OCI-M2 (cell line): ENCODE results near the gene CACNA2D2.

Experiments
- DNase-seq: peaks from one replicate; lab custom pipeline; 2025; ENCODE audit not compliant: unreplicated experiment; lab: John Stamatoyannopoulos, UW

CACNA2D2 gene

DNA sequence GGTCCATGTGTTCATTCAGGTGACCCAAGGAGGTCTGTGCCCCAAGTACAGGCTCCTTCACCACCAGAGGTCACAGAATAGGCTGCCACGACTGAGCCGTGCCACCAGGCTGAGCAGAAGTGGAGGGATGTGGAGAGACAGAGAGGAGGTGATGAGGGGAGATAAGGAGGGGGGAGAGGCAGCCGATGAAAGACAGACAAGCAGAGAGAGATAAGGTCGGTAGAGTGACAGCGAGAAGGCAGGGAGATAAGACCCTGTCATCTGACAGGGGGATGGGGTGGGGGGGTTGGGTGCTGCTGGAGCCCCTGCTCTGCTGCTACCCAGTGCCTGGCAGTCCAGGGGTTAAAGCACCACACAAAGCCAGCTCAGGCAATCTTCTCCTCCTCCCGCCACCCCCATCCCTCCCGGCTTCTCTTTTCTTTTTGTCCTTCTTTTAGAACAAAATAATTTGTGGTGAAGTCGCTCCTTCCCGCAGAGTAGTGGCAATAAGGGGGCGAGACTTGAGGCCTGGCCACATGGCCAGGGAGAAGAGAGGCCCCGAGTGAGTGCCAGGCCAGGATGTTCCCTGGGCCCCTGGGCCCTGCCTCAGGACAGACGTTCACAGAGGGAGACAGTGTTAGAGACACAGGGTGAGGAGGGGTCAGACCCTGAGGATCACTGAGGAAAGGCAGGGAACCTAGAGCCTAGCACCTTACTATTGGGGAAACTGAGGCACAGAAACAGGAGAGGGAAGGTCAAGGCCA, 67.9 kb downstream of the CACNA2D2 start:
- DNase-seq, result no peak

DNA sequence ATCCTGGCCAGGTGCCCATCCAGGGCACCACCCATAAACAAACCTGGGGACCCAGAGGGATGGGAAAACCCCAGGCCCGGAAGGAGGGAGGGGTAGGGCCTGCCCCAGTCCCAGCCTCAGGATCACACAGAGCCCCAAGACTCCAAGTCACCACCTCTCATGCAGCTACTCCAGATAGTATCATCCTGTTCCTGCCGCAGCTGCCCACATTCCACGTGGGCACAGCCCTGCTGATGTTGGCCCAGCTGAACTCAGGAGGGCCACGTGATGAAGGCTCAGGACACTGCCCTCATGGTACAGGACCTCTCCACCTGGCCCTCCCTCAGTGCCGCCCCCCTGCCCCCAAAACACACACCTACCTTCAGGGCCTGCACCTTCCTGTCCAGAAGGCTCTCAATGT, 69.5 kb downstream of the CACNA2D2 start:
- no peak for DNase-seq

GRCh38 chr3:50430950-50431435, 72.4 kb downstream of the CACNA2D2 start:
- DNase-seq, result no peak

- no peak for DNase-seq
Measured at GRCh38 chr3:50430191-50430590, 73.2 kb downstream of the CACNA2D2 start.

GRCh38 chr3:50428007-50428633, 75.3 kb downstream of the CACNA2D2 start:
- DNase-seq, result no peak

DNA sequence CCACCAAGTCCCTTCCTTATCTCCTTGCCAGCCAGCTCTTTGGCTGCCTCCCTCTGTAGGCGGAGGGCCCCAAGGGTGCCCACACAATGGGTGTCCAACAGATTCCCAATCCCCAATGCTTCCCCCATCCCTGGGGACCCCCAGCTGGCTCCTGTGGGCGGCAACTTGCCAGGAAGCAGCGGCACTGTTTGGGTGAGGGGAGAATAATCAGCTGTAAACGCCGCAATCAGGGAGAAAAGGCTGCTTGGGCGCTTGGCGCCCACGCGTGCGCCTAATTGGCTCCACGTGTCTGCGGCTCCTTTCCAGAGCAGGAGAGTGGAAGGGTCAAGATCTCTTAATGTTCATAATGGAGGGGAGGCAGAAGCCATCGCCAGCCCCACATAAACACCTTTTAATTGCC, 76.2 kb downstream of the CACNA2D2 start:
- no peak for DNase-seq

DNA sequence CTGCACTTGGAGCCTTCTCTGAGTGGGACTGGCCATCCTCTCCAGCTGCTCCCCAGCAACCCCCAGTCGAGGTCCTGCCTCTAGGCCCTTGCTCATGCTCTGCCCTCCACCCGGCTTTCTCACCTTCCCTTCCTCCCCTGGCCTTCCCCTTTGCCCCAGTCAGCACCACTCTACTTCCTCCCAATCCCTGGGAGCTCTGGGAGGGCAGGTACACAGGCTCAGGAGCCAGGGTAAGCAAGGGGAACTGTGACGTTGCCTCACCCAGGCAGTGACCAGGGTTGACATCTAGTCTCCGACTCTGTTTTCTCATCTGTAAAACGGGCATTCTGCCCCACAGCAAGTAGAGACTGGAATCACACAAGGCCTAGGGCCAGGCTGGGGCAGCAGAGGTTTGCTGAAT, 77.5 kb downstream of the CACNA2D2 start:
- no peak for DNase-seq

DNA sequence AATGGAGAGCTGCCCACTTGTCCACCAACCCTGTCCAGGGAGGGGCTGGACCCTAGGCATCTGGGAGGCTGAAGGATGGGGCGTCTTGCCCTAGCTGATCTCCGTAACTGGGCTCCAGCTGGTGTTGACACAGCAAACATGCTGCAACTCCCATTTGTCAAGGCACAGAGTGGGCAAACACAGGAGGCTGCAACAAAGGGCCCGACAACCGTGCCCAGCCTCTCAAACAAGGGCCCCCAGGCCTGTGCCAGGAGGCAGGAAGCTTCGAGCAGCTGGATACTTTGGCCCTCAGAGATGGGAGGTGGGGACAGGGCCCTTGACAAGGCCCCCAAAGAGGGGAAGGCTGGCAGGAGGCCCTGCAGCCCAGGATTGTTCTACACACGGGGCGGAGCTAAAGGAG, 79.9 kb downstream of the CACNA2D2 start:
- no peak for DNase-seq

- DNase-seq, result no peak
Measured at GRCh38 chr3:50422153-50422552, 81.3 kb downstream of the CACNA2D2 start.

DNA sequence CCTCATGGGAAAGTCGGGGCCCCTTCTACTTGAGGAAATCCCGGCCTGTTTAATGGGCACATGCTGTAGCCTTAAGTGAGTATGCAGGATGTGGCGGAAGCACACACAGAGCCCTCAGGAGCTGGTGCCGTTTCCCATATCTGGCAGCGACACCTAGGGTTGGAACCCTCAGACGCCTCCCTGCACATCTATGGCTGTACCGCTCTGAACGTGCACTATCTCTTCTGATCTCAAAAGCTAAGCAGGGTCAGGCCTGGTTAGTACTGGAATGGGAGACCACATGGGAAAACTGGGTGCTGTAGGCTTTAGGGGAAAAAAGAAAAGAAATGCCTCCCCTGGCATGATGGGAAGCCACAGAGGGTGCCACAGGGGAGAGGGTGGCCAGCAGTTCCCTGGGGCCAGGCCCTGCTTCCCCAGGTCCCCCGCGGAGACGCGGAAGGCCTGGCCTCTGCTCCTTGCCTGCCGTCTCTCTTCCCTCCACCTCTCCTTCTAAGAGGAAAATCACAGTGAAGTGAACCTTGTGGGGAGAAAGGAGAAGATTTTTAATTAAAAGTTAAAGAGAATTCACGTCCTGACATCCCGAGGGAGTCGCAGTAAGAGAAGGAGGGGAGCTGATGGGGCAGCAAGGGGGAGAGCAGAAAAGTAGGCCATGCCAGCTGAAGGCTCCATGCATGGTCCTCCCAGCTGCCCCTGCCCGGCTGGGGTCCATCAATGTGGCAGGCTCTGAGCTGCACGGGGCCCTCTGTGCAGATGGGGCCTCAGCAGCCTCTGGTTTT, 83.7 kb downstream of the CACNA2D2 start:
- no peak for DNase-seq

DNA sequence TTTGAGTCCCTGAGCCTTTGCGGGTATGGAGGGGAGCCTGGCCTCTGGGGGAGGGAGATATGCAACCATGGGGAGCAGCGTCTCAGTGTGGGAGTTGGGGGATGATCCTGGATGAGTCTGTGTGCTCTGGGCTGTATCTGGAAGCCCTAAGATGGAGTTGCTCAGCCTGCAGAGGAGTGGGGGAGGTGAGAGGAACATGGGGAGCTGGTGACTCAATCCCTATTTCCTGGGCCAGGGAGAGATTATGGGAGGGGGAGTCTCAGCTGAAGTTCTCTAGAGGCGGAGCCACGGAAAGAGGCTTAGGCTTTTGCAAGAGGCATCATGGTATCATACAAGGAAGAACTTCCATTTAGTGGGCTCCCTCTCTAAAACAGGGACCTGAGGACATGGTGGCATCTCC, 84.6 kb downstream of the CACNA2D2 start:
- no peak for DNase-seq

DNA sequence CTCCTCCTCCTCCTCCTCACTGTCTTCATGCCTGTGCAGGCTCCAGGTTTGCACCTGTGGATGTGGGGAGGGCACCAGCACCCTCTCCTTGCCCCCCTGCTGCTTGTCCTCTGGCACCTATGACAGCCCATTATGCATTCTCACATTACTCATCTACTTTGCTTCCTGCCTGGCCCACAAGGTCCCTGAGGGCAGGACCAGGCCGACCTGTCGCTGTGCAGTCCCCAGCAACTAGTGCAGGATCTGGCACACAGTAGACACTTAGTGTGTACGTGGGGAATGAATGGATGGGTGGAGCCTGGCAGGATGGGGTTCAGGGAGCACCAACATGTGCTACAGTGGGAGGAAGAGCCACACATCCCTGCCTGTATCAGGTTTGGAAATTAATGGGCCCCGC, 85.8 kb downstream of the CACNA2D2 start:
- DNase-seq, result no peak

- no peak for DNase-seq
Measured at GRCh38 chr3:50416736-50417636, 86.4 kb downstream of the CACNA2D2 start.

- no peak for DNase-seq
Measured at GRCh38 chr3:50415816-50416215, 87.6 kb downstream of the CACNA2D2 start.

DNA sequence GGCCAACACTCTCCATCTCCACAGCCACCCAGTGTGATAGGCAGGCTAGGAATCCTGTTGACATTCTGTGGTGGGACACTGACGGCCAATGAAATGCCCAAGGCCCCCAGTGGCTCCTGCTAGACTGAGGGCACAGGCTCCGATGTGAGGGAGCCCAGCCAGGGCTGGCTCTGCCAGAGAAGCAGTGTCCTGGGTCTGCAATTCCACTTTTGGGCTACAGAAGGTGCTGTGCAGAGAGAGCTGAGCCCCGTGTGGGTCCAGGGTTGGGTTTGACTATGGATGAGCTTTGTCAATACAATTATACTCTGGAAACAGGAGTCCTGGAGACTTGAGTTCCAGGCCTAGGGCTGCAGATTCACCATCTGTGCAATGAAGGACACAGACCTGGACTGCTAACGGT, 88.4 kb downstream of the CACNA2D2 start:
- DNase-seq, result no peak

DNA sequence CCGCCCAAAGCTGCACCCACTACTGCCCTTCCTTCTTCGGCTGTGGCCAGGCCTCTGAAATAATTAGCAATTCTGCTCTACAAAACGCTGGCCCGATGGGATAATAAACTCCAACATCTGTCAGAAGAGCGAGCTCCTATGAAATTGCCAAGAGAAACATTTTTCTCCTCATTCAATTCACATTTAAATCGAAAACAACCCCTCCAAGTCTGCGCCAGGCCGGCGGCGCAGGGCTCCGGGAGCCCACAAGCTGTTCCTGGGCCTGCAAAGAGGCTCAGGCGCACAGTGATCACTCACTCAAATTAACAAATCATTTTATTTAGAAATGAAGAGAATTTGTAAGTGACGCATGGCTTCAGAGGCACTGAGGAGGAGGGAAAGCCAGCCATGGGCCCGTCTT, 88.8 kb downstream of the CACNA2D2 start:
- DNase-seq, result no peak

GRCh38 chr3:50412231-50412754, 91.1 kb downstream of the CACNA2D2 start:
- DNase-seq, result no peak

- no peak for DNase-seq
Measured at GRCh38 chr3:50411229-50411628, 92.2 kb downstream of the CACNA2D2 start.

DNA sequence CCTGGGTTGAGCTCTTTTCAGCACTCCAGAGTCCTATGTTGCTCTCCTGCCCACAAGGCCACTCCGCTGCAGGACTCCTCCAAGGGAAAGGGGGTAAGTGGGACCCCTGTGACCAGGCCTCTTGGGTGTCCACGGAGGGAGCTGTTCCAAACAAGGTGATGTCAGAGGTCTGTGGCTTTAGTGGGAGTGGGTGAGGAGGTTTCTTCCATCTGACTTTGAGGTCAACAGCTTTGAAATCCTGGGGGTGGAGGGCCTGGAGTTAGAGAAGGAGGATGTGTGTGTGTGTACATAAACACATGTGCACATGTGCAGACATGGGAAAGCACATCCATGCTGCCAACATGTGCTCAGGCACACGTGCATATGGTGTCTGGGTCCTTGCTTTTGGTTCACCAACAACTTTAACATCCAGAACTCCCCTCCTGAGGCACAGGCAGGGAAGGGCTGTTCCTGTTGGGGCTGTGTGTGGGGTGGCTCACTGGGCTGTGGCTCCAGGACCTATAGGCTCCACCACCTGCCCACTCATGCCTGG, 92.8 kb downstream of the CACNA2D2 start:
- no peak for DNase-seq

DNA sequence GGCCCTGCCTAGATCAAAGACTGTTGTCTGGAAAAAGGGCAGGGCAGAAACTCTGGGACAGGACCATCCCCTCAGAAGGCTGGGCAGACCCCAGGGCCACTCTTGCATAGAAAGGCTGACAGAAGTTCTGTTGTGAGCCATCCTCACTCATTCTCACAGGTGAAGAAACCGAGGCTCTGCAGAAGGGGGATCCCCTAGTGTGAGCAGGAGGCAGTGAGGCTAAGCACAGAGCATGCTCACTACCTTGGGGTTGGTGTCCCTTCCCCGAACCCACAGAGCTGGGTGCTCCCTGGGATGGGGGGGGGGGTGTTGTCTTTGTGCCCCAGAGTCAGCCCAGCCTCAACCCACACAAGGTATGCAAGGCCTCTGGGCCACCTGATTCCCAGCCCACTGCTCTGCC, 93.2 kb downstream of the CACNA2D2 start:
- DNase-seq, result no peak
